LNCAP (cell line): ENCODE measurements around the gene HECTD1.

Experiments
- TF ChIP-seq, protein P1 (sequence below): fragments of 450-650 bp; IDR thresholded peaks from 2 replicates; pipeline ENCODE4 v1.5.1; 2017; ENCODE audit warnings: mild to moderate bottlenecking

HECTD1 gene

GRCh38 chr14:31166271-31166561 is 41.4 kb downstream of the HECTD1 start:
- TF ChIP-seq, protein P1, sequence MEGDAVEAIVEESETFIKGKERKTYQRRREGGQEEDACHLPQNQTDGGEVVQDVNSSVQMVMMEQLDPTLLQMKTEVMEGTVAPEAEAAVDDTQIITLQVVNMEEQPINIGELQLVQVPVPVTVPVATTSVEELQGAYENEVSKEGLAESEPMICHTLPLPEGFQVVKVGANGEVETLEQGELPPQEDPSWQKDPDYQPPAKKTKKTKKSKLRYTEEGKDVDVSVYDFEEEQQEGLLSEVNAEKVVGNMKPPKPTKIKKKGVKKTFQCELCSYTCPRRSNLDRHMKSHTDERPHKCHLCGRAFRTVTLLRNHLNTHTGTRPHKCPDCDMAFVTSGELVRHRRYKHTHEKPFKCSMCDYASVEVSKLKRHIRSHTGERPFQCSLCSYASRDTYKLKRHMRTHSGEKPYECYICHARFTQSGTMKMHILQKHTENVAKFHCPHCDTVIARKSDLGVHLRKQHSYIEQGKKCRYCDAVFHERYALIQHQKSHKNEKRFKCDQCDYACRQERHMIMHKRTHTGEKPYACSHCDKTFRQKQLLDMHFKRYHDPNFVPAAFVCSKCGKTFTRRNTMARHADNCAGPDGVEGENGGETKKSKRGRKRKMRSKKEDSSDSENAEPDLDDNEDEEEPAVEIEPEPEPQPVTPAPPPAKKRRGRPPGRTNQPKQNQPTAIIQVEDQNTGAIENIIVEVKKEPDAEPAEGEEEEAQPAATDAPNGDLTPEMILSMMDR, result no peak

DNA sequence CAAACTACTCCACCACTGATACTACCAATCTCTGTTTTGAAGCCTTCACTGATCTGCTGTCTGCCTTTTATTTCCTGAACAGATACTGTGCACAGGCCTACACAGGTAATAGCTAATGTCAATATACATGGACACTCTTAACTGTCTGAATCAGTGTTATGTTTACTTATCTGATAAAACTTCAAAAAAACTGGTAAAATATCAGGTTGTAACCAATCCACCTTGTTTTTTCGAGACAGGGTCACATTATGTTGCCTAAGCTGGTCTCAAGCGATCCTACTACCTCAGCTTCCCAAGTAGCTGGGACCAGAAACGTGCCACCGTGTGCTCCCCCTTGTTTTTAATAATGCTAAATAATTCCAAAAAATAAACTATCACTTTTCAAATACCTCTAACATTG is 43.5 kb downstream of the HECTD1 start:
- TF ChIP-seq, protein P1, result no peak

GRCh38 chr14:31162910-31163649 is 44.5 kb downstream of the HECTD1 start:
- TF ChIP-seq, protein P1, result no peak

DNA sequence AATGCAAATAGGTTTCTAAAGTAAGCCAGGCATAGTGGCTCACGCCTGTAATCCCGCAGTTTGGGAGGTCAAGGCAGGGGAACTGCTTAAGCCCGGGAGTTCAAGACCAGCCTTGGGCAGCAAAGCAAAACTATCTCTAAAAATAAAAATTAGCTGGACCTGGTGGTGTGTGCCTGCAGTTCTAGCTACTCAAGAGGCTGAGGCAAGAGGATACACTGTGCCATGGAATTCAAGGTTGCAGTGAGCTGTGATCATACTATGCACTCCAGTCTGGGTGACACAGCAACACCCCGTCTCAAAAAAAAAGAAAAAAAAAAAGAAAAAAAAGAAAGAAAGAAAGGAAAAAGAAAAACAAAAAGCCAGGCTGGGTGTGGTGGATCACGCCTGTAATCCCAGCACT is 46.3 kb downstream of the HECTD1 start:
- TF ChIP-seq, protein P1, result no peak

GRCh38 chr14:31159682-31160296 is 47.8 kb downstream of the HECTD1 start:
- TF ChIP-seq, protein P1, result no peak

GRCh38 chr14:31154956-31155355 is 52.6 kb downstream of the HECTD1 start:
- TF ChIP-seq, protein P1, result no peak

GRCh38 chr14:31142455-31143087 is 65.0 kb downstream of the HECTD1 start:
- TF ChIP-seq, protein P1, result no peak
